ENCODE data around the gene NPFFR1.
"Not testable (repeated sequence)": the region's sequence is repeated elsewhere in the genome, so short reads cannot be mapped to it uniquely, and the experiment has no call there.

Gene NPFFR1

GRCh38 chr10:70257816-70258215, 26.0 kb downstream of the NPFFR1 start:
- not testable (repeated sequence) for DNase-seq

- DNase-seq: no peak
Measured at GRCh38 chr10:70256463-70256862, 27.3 kb downstream of the NPFFR1 start.

- DNase-seq: peak in 4 of 58 donors; percentile 21 to 55 (median 26)
Measured at GRCh38 chr10:70255329-70256299, 28.2 kb downstream of the NPFFR1 start.

- no peak for DNase-seq
Measured at GRCh38 chr10:70254778-70255328, 29.0 kb downstream of the NPFFR1 start.

GRCh38 chr10:70253878-70254765, 29.7 kb downstream of the NPFFR1 start:
- peak in 7 of 58 donors; percentile 11 to 45 (median 21) for DNase-seq

GRCh38 chr10:70250961-70251680, 32.7 kb downstream of the NPFFR1 start:
- DNase-seq: peak in 10 of 58 donors; percentile 16 to 54 (median 26)

GRCh38 chr10:70247360-70247759, 36.4 kb downstream of the NPFFR1 start:
- peak in 1 of 58 donors; percentile 27 for DNase-seq

GRCh38 chr10:70241081-70241480, 42.7 kb downstream of the NPFFR1 start:
- DNase-seq: no peak

- DNase-seq: not testable (repeated sequence)
Measured at GRCh38 chr10:70239986-70240385, 43.8 kb downstream of the NPFFR1 start.

- DNase-seq: not testable (repeated sequence)
Measured at GRCh38 chr10:70239077-70239976, 44.5 kb downstream of the NPFFR1 start.

GRCh38 chr10:70237958-70238536, 45.8 kb downstream of the NPFFR1 start:
- not testable (repeated sequence) for DNase-seq

- no peak for DNase-seq
Measured at GRCh38 chr10:70234668-70235447, 48.9 kb downstream of the NPFFR1 start.

GRCh38 chr10:70233939-70234300, 49.9 kb downstream of the NPFFR1 start:
- no peak for DNase-seq

GRCh38 chr10:70233109-70233938, 50.5 kb downstream of the NPFFR1 start, which contains the start of gene PPA1:
PPA1 (minus strand) TSS chr10:70233429; CDS start chr10:70233327, 102 bp downstream.
- peak; percentile 68 to 99 (median 97) for DNase-seq

GRCh38 chr10:70232859-70233108, 51.0 kb downstream of the NPFFR1 start:
- no peak for DNase-seq

GRCh38 chr10:70232155-70232858, 51.5 kb downstream of the NPFFR1 start:
- peak in 17 of 58 donors; percentile 8 to 44 (median 26) for DNase-seq

GRCh38 chr10:70228491-70228890, 55.3 kb downstream of the NPFFR1 start:
- no peak for DNase-seq
